Measurements from ENCODE around the gene ZNF276.

ZNF276 gene

GRCh38 chr16:89710709-89711564 is 10.4 kb upstream of the ZNF276 start:
- no peak for DNase-seq (ENCODE audit: low read depth, low spot score)
- H3K27ac ChIP-seq, result no peak overlapping the region

GRCh38 chr16:89711601-89712273 is 9.6 kb upstream of the ZNF276 start:
- no peak overlapping the region for H3K27ac ChIP-seq
- no peak for DNase-seq (ENCODE audit: low read depth, low spot score)

GRCh38 chr16:89712274-89712781 is 9.0 kb upstream of the ZNF276 start:
- H3K27ac ChIP-seq, result no peak overlapping the region

GRCh38 chr16:89716493-89716892 is 4.8 kb upstream of the ZNF276 start:
- no peak for DNase-seq (ENCODE audit: low read depth, low spot score)
- H3K27ac ChIP-seq, result no peak overlapping the region

More at GRCh38 chr16:89712274-89712781, 9.0 kb upstream of the ZNF276 start:
- DNase-seq (ENCODE audit: low read depth, low spot score), result no peak

GRCh38 chr16:89716916-89717687 is 4.2 kb upstream of the ZNF276 start:
- DNase-seq (ENCODE audit: low read depth, low spot score), result no peak
- no peak overlapping the region for H3K27ac ChIP-seq

GRCh38 chr16:89717688-89718505 is 3.4 kb upstream of the ZNF276 start:
- DNase-seq (ENCODE audit: low read depth, low spot score), result no peak
- peak overlapping the region; percentile 91 for H3K27ac ChIP-seq

- peak overlapping the region; percentile 91 for H3K27ac ChIP-seq
These were observed 855 bp upstream of the ZNF276 start for GRCh38 chr16:89720551-89720812.

GRCh38 chr16:89721546-89722391 is 432 bp downstream of the ZNF276 start:
- no peak for DNase-seq (ENCODE audit: low read depth, low spot score)
- peak overlapping the region; percentile 91 for H3K27ac ChIP-seq

More at GRCh38 chr16:89720551-89720812, 855 bp upstream of the ZNF276 start:
- DNase-seq (ENCODE audit: low read depth, low spot score), result no peak

GRCh38 chr16:89722392-89723278 is 1.3 kb downstream of the ZNF276 start:
- DNase-seq (ENCODE audit: low read depth, low spot score), result peak; percentile 62
- H3K27ac ChIP-seq, result peak overlapping the region; percentile 91

GRCh38 chr16:89723279-89724250 is 2.2 kb downstream of the ZNF276 start:
- peak overlapping the region; percentile 91 for H3K27ac ChIP-seq
- no peak for DNase-seq (ENCODE audit: low read depth, low spot score)

GRCh38 chr16:89727406-89728120 is 6.2 kb downstream of the ZNF276 start:
- no peak overlapping the region for H3K27ac ChIP-seq
- no peak for DNase-seq (ENCODE audit: low read depth, low spot score)

- DNase-seq (ENCODE audit: low read depth, low spot score), result no peak
- H3K27ac ChIP-seq, result no peak overlapping the region
These were observed 8.0 kb downstream of the ZNF276 start for GRCh38 chr16:89729293-89729692.

- H3K27ac ChIP-seq, result no peak overlapping the region
- no peak for DNase-seq (ENCODE audit: low read depth, low spot score)
These were observed 8.7 kb downstream of the ZNF276 start for GRCh38 chr16:89729863-89730593.

GRCh38 chr16:89730610-89731234 is 9.4 kb downstream of the ZNF276 start:
- H3K27ac ChIP-seq, result no peak overlapping the region

More at GRCh38 chr16:89730610-89731234, 9.4 kb downstream of the ZNF276 start:
- DNase-seq (ENCODE audit: low read depth, low spot score), result no peak

Measured in epithelial cell of prostate (primary cell).